KMS-11 (cell line): ENCODE results near the gene CPT1B.

Experiments
- H2AFZ ChIP-seq: fragments of 200-600 bp; sonication (generic); 2 replicates; pipeline ENCODE4 v1.6.1; 2016; ENCODE audit warnings: antibody characterized with exemption, mixed run types, low read depth
- H3K27ac ChIP-seq: fragments of 200-600 bp; sonication (generic); 2 replicates; pipeline ENCODE4 v1.6.1; 2016; ENCODE audit warnings: mild to moderate bottlenecking, mixed run types
- H3K27me3 ChIP-seq: fragments of 200-600 bp; sonication (generic); 2 replicates; pipeline ENCODE4 v1.6.1; 2017; ENCODE audit warnings: mild to moderate bottlenecking, low read depth, mixed run types, moderate library complexity; ENCODE audit not compliant: insufficient read depth
- H3K36me3 ChIP-seq: fragments of 200-600 bp; sonication (generic); 2 replicates; pipeline ENCODE4 v1.6.1; 2017; ENCODE audit warnings: mild to moderate bottlenecking, mixed run types; ENCODE audit not compliant: insufficient read depth
- H3K4me1 ChIP-seq: fragments of 200-600 bp; sonication (generic); 2 replicates; pipeline ENCODE4 v1.6.1; 2016; ENCODE audit warnings: mild to moderate bottlenecking, low read depth, mixed run types; ENCODE audit not compliant: poor library complexity, severe bottlenecking
- H3K4me2 ChIP-seq: fragments of 200-600 bp; sonication (generic); 2 replicates; pipeline ENCODE4 v1.7.0; 2016; ENCODE audit warnings: mild to moderate bottlenecking, mixed run types
- H3K4me3 ChIP-seq: fragments of 200-600 bp; sonication (generic); IDR thresholded peaks from 2 replicates; pipeline ENCODE4 v1.6.1; 2017; ENCODE audit warnings: low read depth, low read length, mixed read lengths; ENCODE audit not compliant: insufficient read depth
- H3K79me2 ChIP-seq: fragments of 200-600 bp; sonication (generic); 2 replicates; pipeline ENCODE4 v1.6.1; 2016; ENCODE audit warnings: low read depth, mixed run types; ENCODE audit not compliant: insufficient read depth
- H3K9ac ChIP-seq: fragments of 200-600 bp; sonication (generic); 2 replicates; pipeline ENCODE4 v1.6.1; 2016; ENCODE audit warnings: mild to moderate bottlenecking, mixed run types
- H4K20me1 ChIP-seq: fragments of 200-600 bp; sonication (generic); 2 replicates; pipeline ENCODE4 v1.6.1; 2016; ENCODE audit warnings: mild to moderate bottlenecking, mixed run types; ENCODE audit not compliant: insufficient read depth
- TF ChIP-seq, protein P1 (sequence below): fragments of 200-600 bp; sonication (generic); conservative IDR thresholded peaks from 2 replicates; pipeline ENCODE4 v1.6.1; 2017; ENCODE audit warnings: low read depth, mild to moderate bottlenecking, antibody characterized with exemption, low read length, moderate library complexity, mixed read lengths

CPT1B gene

GRCh38 chr22:50551160-50551752 is 27.0 kb downstream of the CPT1B start:
- Histone ChIP-seq H3K27me3 (no peaks in the 10 kb centered on the region), H2AFZ (no peak overlapping the region), H3K4me1 (no peaks in the 10 kb centered on the region), H3K27ac (no peak overlapping the region), H4K20me1 (no peaks in the 10 kb centered on the region), H3K9ac (no peak overlapping the region), H3K79me2 (no peaks in the 10 kb centered on the region), H3K4me3 (no peak overlapping the region), H3K4me2 (no peak overlapping the region), H3K36me3 (no peaks in the 10 kb centered on the region)
- TF ChIP-seq, protein P1, sequence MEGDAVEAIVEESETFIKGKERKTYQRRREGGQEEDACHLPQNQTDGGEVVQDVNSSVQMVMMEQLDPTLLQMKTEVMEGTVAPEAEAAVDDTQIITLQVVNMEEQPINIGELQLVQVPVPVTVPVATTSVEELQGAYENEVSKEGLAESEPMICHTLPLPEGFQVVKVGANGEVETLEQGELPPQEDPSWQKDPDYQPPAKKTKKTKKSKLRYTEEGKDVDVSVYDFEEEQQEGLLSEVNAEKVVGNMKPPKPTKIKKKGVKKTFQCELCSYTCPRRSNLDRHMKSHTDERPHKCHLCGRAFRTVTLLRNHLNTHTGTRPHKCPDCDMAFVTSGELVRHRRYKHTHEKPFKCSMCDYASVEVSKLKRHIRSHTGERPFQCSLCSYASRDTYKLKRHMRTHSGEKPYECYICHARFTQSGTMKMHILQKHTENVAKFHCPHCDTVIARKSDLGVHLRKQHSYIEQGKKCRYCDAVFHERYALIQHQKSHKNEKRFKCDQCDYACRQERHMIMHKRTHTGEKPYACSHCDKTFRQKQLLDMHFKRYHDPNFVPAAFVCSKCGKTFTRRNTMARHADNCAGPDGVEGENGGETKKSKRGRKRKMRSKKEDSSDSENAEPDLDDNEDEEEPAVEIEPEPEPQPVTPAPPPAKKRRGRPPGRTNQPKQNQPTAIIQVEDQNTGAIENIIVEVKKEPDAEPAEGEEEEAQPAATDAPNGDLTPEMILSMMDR = no peak

DNA sequence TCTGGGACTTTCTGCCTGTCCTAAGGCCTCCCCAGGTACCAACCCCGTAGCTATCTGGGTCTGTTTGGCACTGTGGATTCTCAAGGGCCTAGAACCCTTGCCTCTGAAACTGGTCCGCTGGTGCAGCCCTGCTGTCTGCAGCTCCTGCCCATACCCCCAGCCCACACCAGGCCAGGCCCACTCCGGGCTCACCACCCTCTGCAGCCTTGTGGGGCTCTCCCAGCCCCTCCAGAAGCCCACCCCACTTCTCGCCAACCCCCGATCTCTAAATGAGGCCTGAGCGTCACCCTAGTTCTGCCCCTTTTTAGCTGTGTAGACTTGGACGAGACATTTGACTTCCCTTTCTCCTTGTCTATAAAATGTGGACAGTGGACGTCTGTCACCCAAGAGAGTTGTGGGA is 27.8 kb downstream of the CPT1B start:
- Histone ChIP-seq H3K4me2 (no peak overlapping the region), H3K79me2 (no peaks in the 10 kb centered on the region), H3K4me1 (peaks cover 4% of the 10 kb centered on the region), H3K36me3 (no peaks in the 10 kb centered on the region), H3K27me3 (no peaks in the 10 kb centered on the region), H2AFZ (no peak overlapping the region), H3K4me3 (no peak overlapping the region), H3K27ac (no peak overlapping the region), H4K20me1 (no peaks in the 10 kb centered on the region), H3K9ac (no peak overlapping the region)
- TF ChIP-seq, protein P1 = no peak

- Histone ChIP-seq H3K4me1 (peaks cover 15% of the 10 kb centered on the region), H3K27me3 (no peaks in the 10 kb centered on the region), H3K4me2 (no peak overlapping the region), H3K79me2 (no peaks in the 10 kb centered on the region), H4K20me1 (no peaks in the 10 kb centered on the region), H3K9ac (no peak overlapping the region), H3K4me3 (no peak overlapping the region), H2AFZ (no peak overlapping the region), H3K36me3 (no peaks in the 10 kb centered on the region), H3K27ac (no peak overlapping the region)
- TF ChIP-seq, protein P1 = no peak
These were observed 29.1 kb downstream of the CPT1B start for GRCh38 chr22:50548921-50549790.

- no peaks in the 10 kb centered on the region for H4K20me1 ChIP-seq
- TF ChIP-seq, protein P1 = no peak
- peaks cover 15% of the 10 kb centered on the region for H3K4me1 ChIP-seq
- no peaks in the 10 kb centered on the region for H3K27me3 ChIP-seq
- no peak overlapping the region for H3K4me3 ChIP-seq
- no peak overlapping the region for H3K9ac ChIP-seq
- no peak overlapping the region for H3K27ac ChIP-seq
- no peaks in the 10 kb centered on the region for H3K36me3 ChIP-seq
- H3K4me2 ChIP-seq = no peak overlapping the region
- H2AFZ ChIP-seq = no peak overlapping the region
- H3K79me2 ChIP-seq = no peaks in the 10 kb centered on the region
These were observed 29.9 kb downstream of the CPT1B start for GRCh38 chr22:50548040-50548920.
